HG02642 (cell line): Measurements from ENCODE around the gene SLC34A1.
"Not testable (repeated sequence)": the region's sequence is repeated elsewhere in the genome, so short reads cannot be mapped to it uniquely, and the experiment has no call there.

ENCODE experiments used
- ATAC-seq: cut with Tn5 transposase; IDR thresholded peaks from one replicate; pipeline ENCODE4 v1.9.1; 2021; ENCODE audit warnings: mild to moderate bottlenecking; ENCODE audit not compliant: unreplicated experiment, poor library complexity

The SLC34A1 gene

DNA sequence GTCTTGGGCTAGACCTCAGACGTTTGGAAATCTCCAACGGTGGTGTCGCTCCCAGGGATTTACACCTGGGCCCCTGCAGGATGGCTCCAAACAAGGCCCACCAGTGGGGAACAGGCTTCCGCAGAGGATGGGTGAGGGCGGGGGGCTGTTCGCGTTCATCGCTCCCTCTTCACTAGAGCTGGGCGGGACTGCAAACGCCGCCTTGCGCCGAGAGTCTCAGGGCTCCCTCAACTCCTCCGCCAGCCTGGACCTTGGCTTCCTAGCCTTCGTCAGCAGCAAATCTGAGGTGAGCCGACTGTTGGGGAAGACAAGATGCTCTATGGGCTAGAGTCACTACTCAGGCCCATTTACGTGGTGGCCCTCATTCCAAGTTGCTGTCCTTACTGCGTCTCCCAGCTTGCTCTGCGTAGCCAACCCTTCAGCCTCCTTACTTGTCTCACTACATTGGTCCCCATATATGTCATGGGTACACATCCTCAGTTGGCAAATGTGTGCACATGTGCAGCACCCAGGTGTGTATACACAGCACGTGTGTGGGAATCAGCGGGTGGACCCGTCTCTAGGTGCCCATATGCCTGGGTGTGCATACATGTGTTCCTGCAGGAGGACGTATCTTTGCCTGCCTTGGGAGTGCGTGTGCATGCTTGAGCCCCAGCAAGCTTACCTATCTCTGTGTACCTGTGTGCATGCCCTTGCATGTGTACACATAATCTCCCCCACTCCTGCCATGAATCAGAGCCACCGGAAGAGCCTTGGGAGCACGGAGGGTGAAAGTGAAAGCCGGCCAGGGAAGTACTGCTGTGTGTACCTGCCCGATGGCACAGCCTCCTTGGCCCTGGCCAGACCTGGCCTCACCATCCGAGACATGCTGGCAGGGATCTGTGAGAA, 16.0 kb upstream of the SLC34A1 start:
- no peak for ATAC-seq

DNA sequence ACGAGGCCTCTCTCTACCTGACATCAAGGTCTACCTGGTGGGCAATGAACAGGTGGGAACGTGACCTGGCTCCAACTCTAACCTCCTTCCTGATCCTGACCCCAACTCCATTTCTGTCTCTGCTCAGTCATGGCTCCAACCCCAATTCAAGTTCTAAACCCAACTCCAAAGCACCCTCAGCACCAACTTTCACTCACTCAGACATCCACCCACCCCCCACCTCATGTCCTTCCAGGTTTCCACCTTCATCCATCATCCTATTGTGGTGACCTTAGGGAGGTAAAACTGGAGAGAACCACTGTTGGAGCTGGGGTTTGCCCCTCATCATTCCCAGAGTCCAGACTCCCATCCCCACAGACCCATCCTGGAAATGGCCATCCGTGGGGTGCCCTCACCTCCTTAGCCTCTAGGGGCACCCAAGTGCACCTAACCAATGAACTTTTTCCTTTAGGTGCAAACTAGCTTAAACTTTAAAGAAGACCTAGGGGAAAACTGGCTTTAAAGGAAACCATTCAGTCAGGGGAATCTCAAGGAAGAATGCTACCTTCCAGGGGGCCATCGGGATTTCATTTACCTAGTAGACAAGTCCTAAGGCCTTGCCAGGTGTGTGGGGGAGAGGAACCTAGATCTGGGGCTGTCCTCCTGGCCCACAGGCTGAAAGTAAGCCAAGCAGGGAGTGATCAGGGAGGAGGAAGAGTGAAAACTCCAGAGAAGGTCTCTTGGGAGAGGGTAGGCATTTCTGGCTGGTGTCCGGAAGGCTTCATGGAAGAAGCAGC, 15.2 kb upstream of the SLC34A1 start:
- no peak for ATAC-seq

DNA sequence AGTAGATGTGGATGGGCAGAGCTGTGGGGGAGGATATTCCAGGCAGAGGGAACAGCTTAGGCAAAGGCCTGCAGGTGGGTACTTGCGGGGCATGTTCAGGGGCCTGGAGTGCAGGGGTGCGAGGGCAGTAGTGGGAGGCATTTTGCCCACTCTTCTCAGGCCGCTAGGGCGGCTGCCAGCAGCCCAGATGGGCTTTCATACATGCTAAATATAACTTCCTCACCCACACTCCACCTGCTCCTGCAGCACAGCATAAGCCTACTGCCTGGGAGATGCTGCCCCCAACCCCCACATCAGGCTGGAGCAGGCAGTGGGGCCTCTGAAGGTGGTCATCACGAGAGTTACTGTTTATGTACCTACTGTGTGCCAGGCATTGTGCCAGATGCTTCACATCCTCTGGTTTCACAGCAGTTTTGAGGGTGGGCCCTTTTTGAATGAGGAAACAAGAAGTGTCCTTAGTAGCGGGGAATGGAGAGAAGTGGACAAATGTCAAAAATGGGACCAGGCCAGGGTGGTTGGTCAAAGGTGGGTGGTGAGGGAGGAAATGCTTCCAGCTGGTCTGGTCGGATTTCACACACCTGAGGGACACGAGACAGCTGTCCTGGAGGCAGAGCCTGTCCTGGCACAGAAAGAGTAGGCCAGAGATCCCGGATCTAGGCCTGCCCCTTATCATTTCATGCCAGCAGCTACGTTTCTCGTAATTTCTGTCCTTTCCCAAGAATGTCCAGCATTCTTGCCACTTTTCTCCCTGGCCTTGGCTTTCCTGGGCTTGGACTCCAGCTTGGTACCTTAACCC, 14.4 kb upstream of the SLC34A1 start:
- no peak for ATAC-seq

DNA sequence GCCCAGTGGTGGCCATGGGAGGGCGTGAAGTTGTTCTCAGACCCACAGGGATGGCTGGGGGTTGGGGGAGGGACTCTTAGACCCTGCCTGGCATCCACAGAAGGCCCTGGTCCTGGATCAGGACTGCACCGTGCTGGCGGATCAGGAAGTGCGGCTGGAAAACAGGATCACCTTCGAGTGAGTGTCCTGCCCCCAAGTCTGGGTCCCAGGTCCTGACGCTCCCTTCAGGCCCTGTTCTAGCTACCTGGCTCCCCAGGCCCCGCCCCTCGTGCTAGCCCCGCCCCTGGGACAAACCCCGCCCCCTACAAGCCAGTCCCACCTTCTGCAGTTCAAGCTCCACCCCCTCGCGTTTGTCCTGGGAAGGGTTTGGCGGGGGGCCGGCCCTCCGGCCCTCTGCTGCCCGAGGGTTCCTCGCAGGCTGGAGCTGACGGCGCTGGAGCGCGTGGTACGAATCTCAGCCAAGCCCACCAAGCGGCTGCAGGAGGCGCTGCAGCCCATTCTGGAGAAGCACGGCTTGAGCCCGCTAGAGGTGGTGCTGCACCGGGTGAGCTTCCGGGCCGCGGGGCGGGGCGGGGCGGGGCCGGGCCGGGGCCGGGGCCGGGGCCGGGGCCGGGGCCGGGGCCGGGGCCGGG, 13.6 kb upstream of the SLC34A1 start:
- ATAC-seq = no peak

DNA sequence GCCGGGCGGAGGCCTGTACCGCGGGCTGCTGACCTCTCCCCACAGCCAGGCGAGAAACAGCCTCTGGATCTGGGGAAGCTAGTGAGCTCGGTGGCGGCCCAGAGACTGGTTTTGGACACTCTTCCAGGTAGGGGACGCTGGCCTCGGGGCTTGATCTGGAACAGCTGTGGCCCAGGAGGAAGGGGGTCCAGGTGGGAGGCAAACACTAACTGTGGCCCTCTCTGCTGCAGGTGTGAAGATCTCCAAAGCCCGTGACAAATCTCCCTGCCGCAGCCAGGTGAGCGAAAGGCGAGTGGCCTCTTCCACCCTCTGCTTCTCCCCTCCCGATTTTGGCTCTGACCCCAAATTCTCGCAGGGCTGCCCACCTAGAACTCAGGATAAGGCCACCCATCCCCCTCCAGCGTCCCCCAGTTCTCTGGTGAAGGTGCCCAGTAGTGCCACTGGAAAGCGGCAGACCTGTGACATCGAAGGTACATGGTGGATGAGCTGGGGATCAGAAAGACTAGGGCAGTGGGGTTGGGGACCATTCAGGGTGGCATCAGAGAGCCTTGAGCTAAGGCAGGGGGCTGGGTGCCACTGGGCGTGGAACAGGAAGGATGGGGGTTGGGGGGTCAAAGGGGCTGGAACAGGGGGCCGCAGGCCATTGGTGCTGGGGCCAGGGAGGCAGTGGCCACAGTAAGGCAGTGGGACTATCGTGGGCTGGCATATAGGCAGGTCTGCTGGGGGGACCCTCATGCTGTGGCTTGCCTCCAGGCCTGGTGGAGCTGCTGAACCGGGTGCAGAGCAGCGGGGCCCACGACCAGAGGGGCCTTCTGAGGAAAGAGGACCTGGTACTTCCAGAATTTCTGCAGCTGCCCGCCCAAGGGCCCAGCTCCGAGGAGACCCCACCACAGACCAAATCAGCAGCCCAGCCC, 12.9 kb upstream of the SLC34A1 start:
- ATAC-seq = no peak

DNA sequence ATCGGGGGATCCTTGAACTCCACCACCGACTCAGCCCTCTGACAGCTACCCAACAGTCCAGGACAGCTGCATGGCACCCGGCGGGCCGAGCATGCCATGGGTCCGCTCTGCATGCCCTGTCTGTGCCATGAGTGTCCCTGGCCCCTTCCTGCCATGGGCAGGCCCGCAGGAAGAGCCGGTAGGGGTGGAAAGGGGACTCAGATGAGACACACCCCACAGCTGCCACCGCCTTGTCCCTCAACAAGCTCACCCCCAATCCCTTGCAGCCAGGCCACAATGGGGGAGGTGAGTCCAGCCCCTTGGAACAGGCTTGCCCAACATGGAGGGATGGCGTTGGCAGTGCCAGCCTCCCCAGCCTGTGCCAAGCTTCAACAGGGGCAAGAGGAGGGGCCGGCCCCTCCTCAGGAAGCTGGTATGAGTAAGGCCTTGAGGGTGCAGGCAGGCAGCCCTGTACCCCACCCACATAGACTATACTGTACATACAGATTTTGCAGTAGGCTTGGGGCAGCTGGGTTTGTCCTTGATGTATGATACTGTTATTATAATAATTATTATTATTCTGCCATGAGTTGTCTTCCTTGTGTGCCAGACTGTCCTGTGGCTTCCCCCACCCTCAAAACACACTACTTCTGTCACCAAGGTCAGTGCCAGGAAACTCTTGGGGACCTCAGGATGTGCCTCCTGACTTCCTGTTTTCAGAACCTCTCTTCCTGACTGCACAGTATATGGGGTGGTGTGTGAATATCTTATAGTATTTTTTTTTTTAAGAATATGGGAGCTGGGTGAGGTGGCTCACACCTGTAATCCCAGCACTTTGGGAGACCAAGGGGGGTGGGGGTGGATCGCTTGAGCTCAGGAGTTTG, 12.0 kb upstream of the SLC34A1 start:
- no peak for ATAC-seq

DNA sequence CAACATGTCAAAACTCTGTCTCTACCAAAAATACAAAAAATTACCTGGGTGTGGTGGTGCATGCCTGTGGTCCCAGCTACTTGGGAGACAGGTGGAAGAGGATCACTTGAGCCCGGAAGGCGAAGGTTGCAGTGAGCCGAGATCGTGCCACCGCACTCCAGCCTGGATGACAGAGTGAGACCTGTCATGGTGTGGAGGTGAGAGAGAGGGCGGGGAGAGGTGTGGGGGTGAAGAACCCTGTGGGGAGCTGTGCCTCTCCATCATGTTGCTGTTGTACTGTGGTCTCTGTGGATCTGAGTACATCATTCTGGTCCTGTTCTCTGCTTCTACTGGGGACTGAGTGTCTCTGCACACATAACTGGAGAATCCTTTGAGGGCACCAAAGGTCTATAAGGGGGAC, 11.3 kb upstream of the SLC34A1 start:
- ATAC-seq = no peak

DNA sequence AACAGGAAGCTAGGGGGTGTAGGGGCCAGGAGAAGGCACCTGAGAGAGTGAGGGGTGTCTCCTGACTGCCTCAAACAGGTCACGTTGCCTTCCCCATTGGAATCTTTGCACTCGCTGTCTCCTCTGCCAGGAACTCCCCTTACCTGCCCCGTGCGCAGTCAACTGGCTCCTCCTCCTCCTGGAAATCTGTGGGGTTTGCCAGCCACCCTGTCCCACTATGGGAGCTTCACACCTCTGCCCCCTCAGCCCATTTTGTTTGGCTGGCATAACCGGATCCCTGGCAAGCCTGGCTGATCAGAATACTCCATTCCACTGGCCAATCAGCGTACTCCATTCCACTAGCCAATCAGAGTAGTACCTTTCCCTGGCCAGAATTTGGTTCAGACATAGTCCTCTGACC, 10.4 kb upstream of the SLC34A1 start:
- no peak for ATAC-seq

DNA sequence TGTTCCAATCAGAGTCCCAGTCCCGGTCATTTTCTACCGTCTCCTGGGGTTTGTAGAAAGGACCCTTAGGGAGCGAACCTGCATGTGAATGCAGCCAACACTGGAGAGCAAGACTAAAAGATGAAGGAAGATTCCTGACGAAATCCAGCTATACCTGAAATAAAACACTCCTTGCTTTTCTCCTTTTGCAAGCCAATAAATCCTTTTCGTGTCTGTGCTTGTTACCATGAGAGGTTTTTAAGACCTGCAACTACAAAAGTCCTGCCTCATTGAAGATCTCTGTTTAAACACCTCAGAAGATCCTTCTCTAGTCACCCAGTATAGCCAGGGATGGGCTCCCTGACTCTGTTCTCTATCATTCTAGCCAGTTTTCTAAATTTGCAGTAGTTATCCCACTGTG, 10.0 kb upstream of the SLC34A1 start:
- ATAC-seq = no peak

DNA sequence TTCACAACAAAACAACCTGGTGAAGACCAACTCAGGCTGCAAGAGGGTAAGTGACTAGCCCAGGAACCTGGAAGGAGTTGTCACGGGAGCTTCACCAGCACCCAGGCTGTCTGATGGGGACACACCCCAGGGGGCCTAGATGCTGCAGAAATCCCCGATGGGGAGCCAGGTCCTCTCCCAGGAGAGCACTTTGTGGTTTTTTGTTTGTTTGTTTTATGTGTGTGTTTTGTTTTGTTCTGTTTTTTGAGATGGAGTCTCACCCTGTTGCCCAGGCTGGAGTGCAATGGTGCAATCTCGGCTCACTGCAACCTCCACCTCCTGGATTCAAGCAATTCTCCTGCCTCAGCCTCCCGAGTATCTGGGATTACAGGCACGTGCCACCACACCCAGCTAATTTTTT, 8.7 kb upstream of the SLC34A1 start:
- not testable (repeated sequence) for ATAC-seq

DNA sequence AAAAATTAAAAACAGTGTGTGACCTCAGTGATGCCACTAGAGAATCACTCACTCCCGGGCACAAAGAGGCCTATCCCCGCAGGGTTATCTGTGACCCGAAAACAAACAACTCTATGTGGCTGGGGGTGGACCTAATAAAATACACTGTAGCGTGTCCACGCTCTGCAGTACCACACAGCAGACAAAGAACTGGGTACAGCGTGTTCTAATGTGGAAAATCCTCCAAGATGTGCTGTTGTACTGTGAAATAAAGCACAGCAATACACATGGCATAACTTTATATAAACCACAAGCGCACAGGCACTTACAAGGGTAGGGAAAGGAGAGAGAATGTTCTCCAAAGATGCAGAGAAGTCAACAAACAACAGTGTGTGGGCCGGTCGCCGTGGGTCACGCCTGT, 8.1 kb upstream of the SLC34A1 start:
- no peak for ATAC-seq

DNA sequence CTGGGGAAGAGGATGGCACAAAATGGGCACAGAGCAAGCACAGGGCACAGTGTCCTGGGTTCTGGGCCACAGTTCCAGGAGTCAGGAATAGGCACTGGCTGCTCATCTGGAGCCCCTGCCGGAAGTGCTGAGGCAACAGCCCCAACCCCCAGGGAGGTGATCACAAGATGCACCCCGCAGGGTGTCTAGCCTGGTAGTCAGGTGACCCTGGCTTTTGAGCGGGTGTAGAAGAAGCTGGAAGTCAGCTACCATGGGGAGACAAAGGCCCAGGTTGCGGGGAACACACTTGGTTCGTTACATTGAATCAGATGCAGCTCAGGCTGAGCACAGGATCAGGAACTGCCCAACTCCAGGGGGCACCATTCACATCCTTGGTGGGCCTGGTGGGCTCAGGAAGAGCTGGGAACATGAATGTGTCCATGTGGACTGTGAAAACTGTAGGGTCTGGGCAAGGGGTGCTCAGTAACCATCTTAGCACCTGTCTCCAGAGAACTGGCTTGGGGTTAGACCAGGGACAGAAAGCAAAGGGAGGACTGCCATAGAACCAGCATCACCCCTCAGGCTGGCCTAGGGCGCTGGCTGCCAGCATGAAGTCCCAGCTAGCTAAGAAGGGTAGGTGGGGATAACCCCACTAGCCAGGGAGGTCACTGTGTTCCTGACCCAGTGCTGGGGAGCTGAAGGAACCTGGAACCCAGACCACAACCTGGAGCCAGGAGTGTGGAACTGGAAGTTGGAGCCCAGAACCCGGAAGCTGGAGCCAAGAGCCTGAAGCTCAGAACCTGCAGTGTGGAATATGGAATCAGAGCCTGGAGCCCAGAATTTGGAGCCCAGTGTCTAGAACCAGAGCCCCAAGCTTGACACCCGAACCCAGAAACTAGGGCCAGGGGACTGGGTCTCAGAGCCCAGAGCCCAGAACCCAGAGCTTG, 6.1 kb upstream of the SLC34A1 start:
- ATAC-seq = no peak

DNA sequence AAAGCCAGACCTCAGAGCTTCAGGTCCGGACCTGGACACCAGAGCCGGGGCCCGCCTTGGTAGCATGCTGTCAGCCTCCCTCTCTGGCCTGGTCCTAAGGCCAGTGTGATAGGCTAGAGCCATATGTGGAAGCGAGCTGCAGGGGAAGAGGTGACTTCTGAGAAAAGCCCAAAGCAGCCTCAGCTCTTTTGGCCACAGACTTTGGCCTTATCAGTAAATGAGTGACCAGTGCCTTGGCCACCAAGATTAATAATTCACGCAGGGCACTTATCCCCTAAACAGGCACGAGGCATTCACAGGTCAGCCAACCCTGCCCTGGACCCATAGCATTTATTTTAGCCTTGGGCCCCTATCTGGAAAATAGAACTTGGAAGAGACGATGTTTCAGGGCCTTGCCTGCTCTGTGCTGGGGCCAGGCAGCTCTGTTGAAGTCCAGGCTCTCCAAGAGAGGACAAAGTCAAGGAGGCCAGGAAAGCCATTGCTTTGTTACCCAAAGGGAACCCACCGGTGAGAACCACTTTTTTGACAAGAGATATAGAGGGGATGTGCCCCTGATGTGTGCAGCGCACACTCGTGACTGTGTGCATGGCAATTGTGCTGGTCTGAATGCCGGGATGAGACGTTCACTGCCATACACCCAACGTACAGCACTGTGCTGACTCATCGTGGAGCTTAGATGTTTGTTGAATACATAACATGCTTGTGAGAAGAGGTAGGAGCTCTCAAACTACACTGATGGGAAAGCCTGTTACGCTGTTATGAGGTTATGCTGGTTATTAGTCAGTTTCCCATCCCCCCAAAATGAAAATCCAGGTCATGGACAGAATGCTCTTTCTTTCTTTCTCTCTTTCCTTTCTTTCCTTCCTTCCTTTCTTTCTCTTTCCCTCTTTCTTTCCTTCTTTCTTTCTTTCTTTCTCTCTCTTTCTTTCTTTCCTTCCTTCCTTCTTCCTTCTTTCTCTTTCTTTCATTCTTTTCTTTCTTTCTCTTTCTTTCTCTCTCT, 5.0 kb upstream of the SLC34A1 start:
- no peak for ATAC-seq

DNA sequence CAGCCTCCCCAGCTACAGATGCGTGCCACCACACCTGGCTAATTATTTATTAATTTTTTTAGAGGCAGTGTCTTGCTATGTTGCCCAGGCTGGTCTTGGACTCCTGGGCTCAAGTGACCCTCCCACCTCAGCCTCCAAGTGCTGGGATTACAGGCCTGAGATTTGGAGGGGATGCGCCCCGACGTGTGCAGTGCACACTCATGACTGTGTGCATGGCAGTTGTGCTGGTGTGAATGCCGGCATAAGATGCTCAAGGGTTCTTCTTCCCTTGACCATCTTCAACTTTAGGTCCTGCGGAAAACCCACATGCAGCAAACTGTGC, 3.5 kb upstream of the SLC34A1 start:
- no peak for ATAC-seq

DNA sequence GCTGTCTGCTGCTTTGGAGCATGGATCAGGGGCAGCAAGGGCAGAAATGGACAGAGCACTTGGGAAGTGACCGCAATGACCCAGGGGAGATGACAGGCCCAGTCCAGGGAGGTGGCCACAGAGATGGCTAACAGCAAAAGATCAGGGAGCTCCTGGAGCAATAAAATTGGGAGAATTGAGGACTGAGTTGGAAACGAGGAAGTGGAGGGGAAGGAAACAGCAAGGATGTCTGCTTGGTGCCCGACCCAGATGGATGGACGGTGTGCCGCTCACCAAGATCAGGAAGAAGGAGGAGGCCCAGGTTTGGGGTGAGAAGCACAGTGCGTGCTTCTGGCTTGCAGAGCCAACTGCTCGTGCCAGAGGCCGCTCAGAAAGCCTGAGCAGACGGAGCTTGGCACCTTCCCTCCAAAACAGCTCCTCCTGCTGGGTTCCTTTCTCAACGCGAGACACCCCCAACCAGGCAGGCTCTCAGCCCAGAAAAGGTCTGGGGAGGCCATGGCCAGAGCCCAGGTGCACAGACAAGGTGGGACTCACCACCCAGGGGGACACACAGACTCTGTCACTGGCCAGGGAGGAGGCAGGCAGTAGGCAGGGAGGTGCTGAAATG, 1.7 kb upstream of the SLC34A1 start:
- ATAC-seq = no peak

DNA sequence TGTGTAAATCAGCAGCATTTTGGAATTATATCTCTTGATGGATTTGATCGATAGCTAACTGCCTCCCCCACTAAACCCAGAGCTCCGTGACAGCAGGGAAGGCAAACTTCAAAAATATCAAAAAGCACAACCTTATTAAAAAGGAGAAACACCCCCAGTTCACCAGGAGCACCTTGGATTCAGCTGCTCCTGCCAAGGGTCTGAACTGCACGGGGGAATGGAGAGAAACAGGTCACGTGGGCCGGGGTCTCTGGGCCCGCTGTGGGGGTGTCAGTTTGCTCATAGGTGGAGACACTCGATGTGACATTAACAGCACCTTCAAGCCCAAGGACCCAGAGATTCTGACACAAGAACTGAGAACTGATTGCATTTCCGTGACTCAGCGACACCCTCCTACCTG, 1.1 kb upstream of the SLC34A1 start:
- no peak for ATAC-seq
